Measurements from ENCODE around the gene PLCL2.

- TF ChIP-seq CTCF (IDR thresholded peaks at IDR 0.05 in 2 of 3, conservative IDR thresholded peaks at IDR 0.05 in 1 of 3; ENCODE audit: control insufficient read depth in 2 of 3, extremely low read depth in 1 of 3, insufficient read depth in 1 of 3, low read depth in 3 of 3, low read length in 3 of 3) (no peak), HDAC2 (IDR thresholded peaks at IDR 0.05) (no peak), USF1 (IDR thresholded peaks at IDR 0.05; ENCODE audit: borderline replicate concordance, extremely low read length, insufficient read depth, low read depth, low read length) (no peak), CEBPB (IDR thresholded peaks at IDR 0.05; ENCODE audit: borderline replicate concordance in 1 of 2, low read depth in 2 of 2, low read length in 2 of 2) (no peak), MYC (IDR thresholded peaks at IDR 0.05; ENCODE audit: insufficient read depth, insufficient read length, insufficient replicate concordance, low read length, severe bottlenecking) (no peak), CREM (IDR thresholded peaks at IDR 0.05; ENCODE audit: low read depth) (peak; percentile 55), POLR2AphosphoS5 (IDR thresholded peaks at IDR 0.05; ENCODE audit: low read length) (no peak; the same call in 1 of the 2 replicates)
Measured at GRCh38 chr3:17023006-17023664, 138.4 kb downstream of the PLCL2 start.

Data from GM12878 (cell line).